Measurements from ENCODE around the gene ZNF554. TPM values are rescaled to one million over a fixed set of nuclear protein-coding genes. Genes with fewer than 3 reads are reported as not detected.

Gene ZNF554
- total RNA-seq, 2 donors from 2014 or later, result 0.77 to 1.8 TPM

GRCh38 chr19:2799273-2800020, 20.2 kb upstream of the ZNF554 start:
- ATAC-seq (no peak), DNase-seq (ENCODE audit: low spot score in 2 of 2) (no peak)
- Mint-ChIP-seq H3K36me3 (peaks cover 0 to 13% of the 10 kb centered on the region in 2 donors), H3K9me3 (no peaks in the 10 kb centered on the region), H3K27ac (no peak overlapping the region)

- Mint-ChIP-seq H3K36me3 (peaks cover 0 to 13% of the 10 kb centered on the region in 2 donors), H3K9me3 (no peaks in the 10 kb centered on the region), H3K27ac (no peak overlapping the region)
- ATAC-seq, result no peak
- DNase-seq (ENCODE audit: low spot score in 2 of 2), result no peak
Measured at GRCh38 chr19:2800506-2800905, 19.2 kb upstream of the ZNF554 start.

GRCh38 chr19:2802826-2803225, 16.8 kb upstream of the ZNF554 start:
- H3K27ac Mint-ChIP-seq, result peak overlapping the region in 1 of 2 donors; percentile 52
- H3K9me3 Mint-ChIP-seq, result no peaks in the 10 kb centered on the region
- no peak for ATAC-seq
- DNase-seq (ENCODE audit: low spot score in 2 of 2), result no peak
- peaks cover 0 to 13% of the 10 kb centered on the region in 2 donors for H3K36me3 Mint-ChIP-seq

- H3K9me3 Mint-ChIP-seq, result no peaks in the 10 kb centered on the region
- peaks cover under 1 to 13% of the 10 kb centered on the region in 2 donors for H3K36me3 Mint-ChIP-seq
- ATAC-seq (no peak), DNase-seq (ENCODE audit: low spot score in 2 of 2) (no peak)
- no peak overlapping the region for H3K27ac Mint-ChIP-seq
Measured at GRCh38 chr19:2803486-2804155, 16.0 kb upstream of the ZNF554 start.

GRCh38 chr19:2804156-2805004, 15.3 kb upstream of the ZNF554 start:
- no peak for ATAC-seq
- Mint-ChIP-seq H3K9me3 (no peaks in the 10 kb centered on the region), H3K36me3 (peaks cover 8 to 19% of the 10 kb centered on the region in 2 donors), H3K27ac (no peak overlapping the region)
- no peak for DNase-seq (ENCODE audit: low spot score in 2 of 2)

- Mint-ChIP-seq H3K36me3 (peaks cover 10 to 19% of the 10 kb centered on the region in 2 donors), H3K9me3 (no peaks in the 10 kb centered on the region), H3K27ac (no peak overlapping the region)
- ATAC-seq, result no peak
- no peak for DNase-seq (ENCODE audit: low spot score in 2 of 2)
Measured at GRCh38 chr19:2805261-2805900, 14.3 kb upstream of the ZNF554 start.

- no peak overlapping the region for H3K27ac Mint-ChIP-seq
- no peaks in the 10 kb centered on the region for H3K9me3 Mint-ChIP-seq
- DNase-seq (ENCODE audit: low spot score in 2 of 2) (no peak), ATAC-seq (no peak)
- peaks cover 10 to 19% of the 10 kb centered on the region in 2 donors for H3K36me3 Mint-ChIP-seq
Measured at GRCh38 chr19:2805991-2806649, 13.5 kb upstream of the ZNF554 start.

GRCh38 chr19:2806736-2807378, 12.8 kb upstream of the ZNF554 start:
- Mint-ChIP-seq H3K36me3 (peaks cover 10 to 19% of the 10 kb centered on the region in 2 donors), H3K27ac (no peak overlapping the region), H3K9me3 (no peaks in the 10 kb centered on the region)
- DNase-seq (ENCODE audit: low spot score in 2 of 2) (no peak), ATAC-seq (no peak)

GRCh38 chr19:2807379-2808128, 12.1 kb upstream of the ZNF554 start:
- no peak for DNase-seq (ENCODE audit: low spot score in 2 of 2)
- peaks cover 10 to 16% of the 10 kb centered on the region in 2 donors for H3K36me3 Mint-ChIP-seq
- H3K9me3 Mint-ChIP-seq, result no peaks in the 10 kb centered on the region
- no peak overlapping the region for H3K27ac Mint-ChIP-seq
- no peak for ATAC-seq

- Mint-ChIP-seq H3K9me3 (no peaks in the 10 kb centered on the region), H3K27ac (no peak overlapping the region), H3K36me3 (peaks cover 10 to 12% of the 10 kb centered on the region in 2 donors)
- no peak for ATAC-seq
- no peak for DNase-seq (ENCODE audit: low spot score in 2 of 2)
Measured at GRCh38 chr19:2808129-2808941, 11.3 kb upstream of the ZNF554 start.

- DNase-seq (ENCODE audit: low spot score in 2 of 2), result no peak
- ATAC-seq, result no peak
- Mint-ChIP-seq H3K9me3 (no peaks in the 10 kb centered on the region), H3K27ac (no peak overlapping the region), H3K36me3 (peaks cover 6 to 10% of the 10 kb centered on the region in 2 donors)
Measured at GRCh38 chr19:2809387-2810140, 10.1 kb upstream of the ZNF554 start.

GRCh38 chr19:2810141-2811091, 9.3 kb upstream of the ZNF554 start:
- no peaks in the 10 kb centered on the region for H3K9me3 Mint-ChIP-seq
- H3K36me3 Mint-ChIP-seq, result peaks cover 6 to 10% of the 10 kb centered on the region in 2 donors
- DNase-seq (ENCODE audit: low spot score in 2 of 2) (no peak), ATAC-seq (no peak)
- H3K27ac Mint-ChIP-seq, result no peak overlapping the region

GRCh38 chr19:2811221-2811722, 8.4 kb upstream of the ZNF554 start:
- no peak for ATAC-seq
- Mint-ChIP-seq H3K36me3 (peaks cover 6 to 10% of the 10 kb centered on the region in 2 donors), H3K27ac (no peak overlapping the region), H3K9me3 (no peaks in the 10 kb centered on the region)
- no peak for DNase-seq (ENCODE audit: low spot score in 2 of 2)

All from activated naive CD4-positive, alpha-beta T cell treated with anti-CD3 and anti-CD28 coated beads, Interleukin-2, amount 50 U/mL, for 72 hours (primary cell).